Head of caudate nucleus (tissue), 42 donors: ENCODE measurements around the gene CSMD2.

ENCODE experiments used
- DNase-seq, 42 donors: peaks; one replicate each; pipeline versions ENCODE4 v3.0.0 to v3.0.0-alpha.2; 2020 to 2021; ENCODE audit warnings: mixed read lengths in 7 of 42
- intact Hi-C: fragments of 100-400 bp; cut with DNase I; formaldehyde crosslinking; loops from one replicate; pipeline ENCODE4 v1.15.0; 2022

The CSMD2 gene

GRCh38 chr1:33781652-33782051 lies 383.4 kb downstream of the CSMD2 start:
- intact Hi-C loops: no loop called here
- peak in 8 of 42 donors; percentile 3 to 52 (median 34) for DNase-seq

- no peak for DNase-seq
- intact Hi-C loops: no loop called here
Measured at GRCh38 chr1:33777337-33777736, 387.7 kb downstream of the CSMD2 start.

- intact Hi-C loops: no loop called here
- no peak for DNase-seq
Measured at GRCh38 chr1:33768821-33769220, 396.2 kb downstream of the CSMD2 start.

GRCh38 chr1:33768106-33768505 lies 396.9 kb downstream of the CSMD2 start:
- peak in 1 of 42 donors; percentile 23 for DNase-seq
- intact Hi-C loops: no loop called here

GRCh38 chr1:33764149-33764548 lies 400.9 kb downstream of the CSMD2 start:
- DNase-seq: peak in 1 of 42 donors; percentile 6
- intact Hi-C loops: no loop called here

GRCh38 chr1:33763406-33763805 lies 401.6 kb downstream of the CSMD2 start:
- intact Hi-C loops: no loop called here
- peak in 1 of 42 donors; percentile 18 for DNase-seq

GRCh38 chr1:33762962-33763361 lies 402.1 kb downstream of the CSMD2 start:
- intact Hi-C loops: no loop called here
- no peak for DNase-seq

GRCh38 chr1:33762109-33762830 lies 402.8 kb downstream of the CSMD2 start:
- peak in 1 of 42 donors; percentile 32 for DNase-seq
- intact Hi-C loops: no loop called here

GRCh38 chr1:33758698-33759097 lies 406.3 kb downstream of the CSMD2 start:
- intact Hi-C loops: no loop called here
- peak in 1 of 42 donors; percentile 27 for DNase-seq

- DNase-seq: no peak
- intact Hi-C loops: no loop called here
Measured at GRCh38 chr1:33753087-33753856, 411.8 kb downstream of the CSMD2 start.

GRCh38 chr1:33745942-33746341 lies 419.1 kb downstream of the CSMD2 start:
- intact Hi-C loops: no loop called here
- no peak for DNase-seq

GRCh38 chr1:33743221-33743998 lies 421.6 kb downstream of the CSMD2 start:
- intact Hi-C loops: no loop called here
- no peak for DNase-seq

- DNase-seq: no peak
- intact Hi-C loops: no loop called here
Measured at GRCh38 chr1:33742663-33743062, 422.4 kb downstream of the CSMD2 start.

- DNase-seq: no peak
- intact Hi-C loops: no loop called here
Measured at GRCh38 chr1:33741749-33742148, 423.3 kb downstream of the CSMD2 start.

GRCh38 chr1:33740040-33740744 lies 424.8 kb downstream of the CSMD2 start:
- DNase-seq: no peak
- intact Hi-C loops: no loop called here

GRCh38 chr1:33738976-33739375 lies 426.1 kb downstream of the CSMD2 start:
- intact Hi-C loops: no loop called here
- DNase-seq: no peak

GRCh38 chr1:33738536-33738935 lies 426.5 kb downstream of the CSMD2 start:
- DNase-seq: no peak
- intact Hi-C loops: no loop called here

- no peak for DNase-seq
- intact Hi-C loops: no loop called here
Measured at GRCh38 chr1:33736496-33736895, 428.5 kb downstream of the CSMD2 start.

GRCh38 chr1:33735624-33736023 lies 429.4 kb downstream of the CSMD2 start:
- intact Hi-C loops: no loop called here
- no peak for DNase-seq
